H9 (cell line): ENCODE results near the gene STH. TPM values are rescaled to one million over a fixed set of nuclear protein-coding genes. Genes with fewer than 3 reads are reported as not detected.

Source experiments
- DNase-seq: peaks from one replicate; pipeline ENCODE4 v3.0.0-alpha.2; 2017
- H2AFZ ChIP-seq: one replicate; pipeline ENCODE4 v1.6.1; 2013; ENCODE audit warnings: mild to moderate bottlenecking, low read length, control low read depth, moderate library complexity
- H2AK5ac ChIP-seq: 2 replicates; pipeline ENCODE4 v1.6.1; 2013; ENCODE audit warnings: low read length, control low read depth, mixed read lengths; ENCODE audit not compliant: insufficient read length
- H2BK120ac ChIP-seq: one replicate; pipeline ENCODE4 v1.6.1; 2013; ENCODE audit warnings: low read depth, mild to moderate bottlenecking, low read length, control low read depth, inconsistent platforms; ENCODE audit not compliant: poor library complexity, severe bottlenecking
- H2BK12ac ChIP-seq: 2 replicates; pipeline ENCODE4 v1.6.1; 2013; ENCODE audit warnings: low read length, control low read depth, mixed read lengths, low read depth; ENCODE audit not compliant: insufficient read length
- H2BK15ac ChIP-seq: 2 replicates; pipeline ENCODE4 v1.6.1; 2013; ENCODE audit warnings: low read depth, low read length, control low read depth
- H2BK20ac ChIP-seq: one replicate; pipeline ENCODE4 v1.6.1; 2013; ENCODE audit warnings: low read depth, mild to moderate bottlenecking, low read length, control low read depth, inconsistent platforms; ENCODE audit not compliant: poor library complexity, severe bottlenecking
- H2BK5ac ChIP-seq: 2 replicates; pipeline ENCODE4 v1.6.1; 2013; ENCODE audit warnings: low read length, control low read depth, mixed read lengths; ENCODE audit not compliant: insufficient read length
- H3K14ac ChIP-seq: 2 replicates; pipeline ENCODE4 v1.6.1; 2013; ENCODE audit warnings: low read length, control low read depth; ENCODE audit not compliant: insufficient read depth
- H3K18ac ChIP-seq: 2 replicates; pipeline ENCODE4 v1.6.1; 2013; ENCODE audit warnings: low read depth, mild to moderate bottlenecking, mixed read lengths, low read length, control low read depth; ENCODE audit not compliant: insufficient read length
- H3K23ac ChIP-seq: 2 replicates; pipeline ENCODE4 v1.6.1; 2013; ENCODE audit warnings: low read length, control low read depth, mixed read lengths, low read depth; ENCODE audit not compliant: insufficient read length
- H3K23me2 ChIP-seq: 2 replicates; pipeline ENCODE4 v1.6.1; 2013; ENCODE audit warnings: low read depth, mild to moderate bottlenecking, mixed read lengths, low read length, control low read depth; ENCODE audit not compliant: insufficient read length, poor library complexity, severe bottlenecking
- H3K27ac ChIP-seq: 2 replicates; pipeline ENCODE4 v1.5.1; 2013; ENCODE audit warnings: low read length, control low read depth, mixed read lengths, low read depth; ENCODE audit not compliant: insufficient read length
- H3K27me3 ChIP-seq: 2 replicates; pipeline ENCODE4 v1.6.1; 2013; ENCODE audit warnings: low read length, control low read depth, inconsistent platforms; ENCODE audit not compliant: insufficient read depth
- H3K4ac ChIP-seq: 2 replicates; pipeline ENCODE4 v1.6.1; 2013; ENCODE audit warnings: low read depth, mild to moderate bottlenecking, control low read depth, inconsistent platforms, low read length, moderate library complexity
- H3K4me1 ChIP-seq: 2 replicates; pipeline ENCODE4 v1.6.1; 2013; ENCODE audit warnings: low read length, control low read depth, inconsistent platforms; ENCODE audit not compliant: insufficient read depth
- H3K4me2 ChIP-seq: 2 replicates; pipeline ENCODE4 v1.6.1; 2013; ENCODE audit warnings: low read length, control low read depth, mixed read lengths; ENCODE audit not compliant: insufficient read length, insufficient read depth
- H3K56ac ChIP-seq: 2 replicates; pipeline ENCODE4 v1.6.1; 2013; ENCODE audit warnings: low read depth, mild to moderate bottlenecking, mixed read lengths, low read length, control low read depth; ENCODE audit not compliant: insufficient read length
- H3K79me1 ChIP-seq: 2 replicates; pipeline ENCODE4 v1.6.1; 2013; ENCODE audit warnings: low read depth, mild to moderate bottlenecking, moderate library complexity, low read length, control low read depth, inconsistent platforms; ENCODE audit not compliant: insufficient read depth, poor library complexity, severe bottlenecking
- H3K79me2 ChIP-seq: 2 replicates; pipeline ENCODE4 v1.6.1; 2013; ENCODE audit warnings: low read length, control low read depth, inconsistent platforms; ENCODE audit not compliant: insufficient read depth
- H3K9ac ChIP-seq: 2 replicates; pipeline ENCODE4 v1.6.1; 2013; ENCODE audit warnings: low read length, control low read depth, mixed read lengths; ENCODE audit not compliant: insufficient read length; ENCODE audit errors: extremely low read depth
- H3K9me3 ChIP-seq: one replicate; pipeline ENCODE4 v1.6.1; 2013; ENCODE audit warnings: low read depth, low read length, inconsistent platforms; ENCODE audit not compliant: control insufficient read depth
- H3T11ph ChIP-seq: one replicate; pipeline ENCODE4 v1.6.1; 2013; ENCODE audit warnings: mild to moderate bottlenecking, low read length, control low read depth, inconsistent platforms
- H4K20me1 ChIP-seq: one replicate; pipeline ENCODE4 v1.6.1; 2013; ENCODE audit not compliant: control insufficient read depth, insufficient read length, insufficient read depth
- H4K5ac ChIP-seq: 2 replicates; pipeline ENCODE4 v1.6.1; 2013; ENCODE audit warnings: low read depth, mild to moderate bottlenecking, mixed read lengths, low read length, control low read depth; ENCODE audit not compliant: insufficient read length
- H4K8ac ChIP-seq: replicated peaks from 2 replicates; pipeline ENCODE4 v1.6.1; 2013; ENCODE audit warnings: low read length, control low read depth, mixed read lengths, low read depth; ENCODE audit not compliant: insufficient read length
- H4K91ac ChIP-seq: 2 replicates; pipeline ENCODE4 v1.6.1; 2013; ENCODE audit warnings: low read depth, mild to moderate bottlenecking, moderate library complexity, mixed read lengths, low read length, control low read depth; ENCODE audit not compliant: insufficient read length
- H3K27ac Mint-ChIP-seq, 3 experiments: 2 replicates in 2 of 3; 3 replicates in 1 of 3; pipeline ENCODE4 v1.8.0; 2020 to 2021; ENCODE audit warnings: mixed read lengths in 3 of 3, mild to moderate bottlenecking in 1 of 3, moderate library complexity in 1 of 3
- H3K27me3 Mint-ChIP-seq: 2 replicates; pipeline ENCODE4 v1.8.0; 2021; ENCODE audit warnings: low read depth, mild to moderate bottlenecking, moderate library complexity, mixed read lengths
- H3K36me3 Mint-ChIP-seq, 3 experiments: 2 replicates in 2 of 3; 3 replicates in 1 of 3; pipeline ENCODE4 v1.8.0; 2020 to 2021; ENCODE audit warnings: low read depth in 3 of 3, mixed read lengths in 3 of 3; ENCODE audit not compliant: insufficient read depth in 1 of 3
- H3K4me1 Mint-ChIP-seq, 2 experiments: 2 replicates each; pipeline ENCODE4 v1.8.0; 2020; ENCODE audit warnings: mixed read lengths in 2 of 2
- H3K4me3 Mint-ChIP-seq, 2 experiments: 2 replicates in 1 of 2; 3 replicates in 1 of 2; pipeline ENCODE4 v1.8.0; 2020 to 2021; ENCODE audit warnings: mild to moderate bottlenecking in 2 of 2, mixed read lengths in 2 of 2, moderate library complexity in 1 of 2
- H3K9me3 Mint-ChIP-seq, 2 experiments: 2 replicates in 1 of 2; 3 replicates in 1 of 2; pipeline ENCODE4 v1.8.0; 2020; ENCODE audit warnings: mild to moderate bottlenecking in 2 of 2, mixed read lengths in 2 of 2, moderate library complexity in 1 of 2
- CTCF ChIP-seq: fragments of 200-600 bp; sonication (generic); conservative IDR thresholded peaks from 3 replicates; pipeline ENCODE4 v1.8.0; 2021; ENCODE audit warnings: antibody characterized with exemption, mild to moderate bottlenecking
- WGBS: extraction: QIAGEN DNeasy Blood & Tissue Kit; methylation state at CpG from one replicate; pipeline ENCODE4 v1.1.7; 2013; ENCODE audit warnings: missing lambda C conversion rate, low lambda C conversion rate, mixed read lengths; ENCODE audit not compliant: insufficient read length; ENCODE audit errors: extremely low coverage; 5-methylcytosine and 5-hydroxymethylcytosine counted together
- total RNA-seq: library from RNA; stranded (reverse); gene quantifications from 2 replicates; pipeline ENCODE4 v1.2.1, GENCODE V29; 2021

The STH gene
- total RNA-seq, 1 experiment from 2014 or later, result not detected

- no peak overlapping the region for H3K14ac ChIP-seq
- no peaks in the 10 kb centered on the region for H3K27me3 ChIP-seq
Measured at GRCh38 chr17:46001390-46002310, 2.6 kb downstream of the STH start.

More at GRCh38 chr17:46001390-46002310, 2.6 kb downstream of the STH start:
- Histone ChIP-seq H3K79me1 (no peaks in the 10 kb centered on the region), H3K4me2 (no peak overlapping the region), H3K56ac (no peak overlapping the region), H3K23me2 (no peaks in the 10 kb centered on the region), H3K23ac (no peak overlapping the region), H3T11ph (no peak overlapping the region), H3K27ac (no peak overlapping the region), H2BK20ac (no peak overlapping the region), H3K79me2 (no peaks in the 10 kb centered on the region), H3K9ac (no peak overlapping the region), H3K4me1 (no peaks in the 10 kb centered on the region), H2AFZ (no peak overlapping the region), H2BK5ac (no peak overlapping the region), H3K4ac (no peak overlapping the region), H4K20me1 (no peaks in the 10 kb centered on the region), H2BK120ac (no peak overlapping the region), H4K8ac (no peak overlapping the region), H4K91ac (no peak overlapping the region), H2BK15ac (no peak overlapping the region), H3K9me3 (no peaks in the 10 kb centered on the region), H4K5ac (no peak overlapping the region), H2AK5ac (no peak overlapping the region), H3K18ac (no peak overlapping the region), H2BK12ac (no peak overlapping the region)
- Mint-ChIP-seq H3K27me3 (no peaks in the 10 kb centered on the region; the same call in 1 of the 2 replicates), H3K27ac (no peak overlapping the region), H3K4me1 (peaks cover 0 to 5% of the 10 kb centered on the region in 2 experiments; a peak in 1 of 4 replicates), H3K9me3 (peaks cover 0 to 7% of the 10 kb centered on the region in 2 experiments; a peak in 2 of 5 replicates), H3K4me3 (no peak overlapping the region; a peak in 1 of 5 replicates), H3K36me3 (no peaks in the 10 kb centered on the region; a peak in 1 of 7 replicates)
- TF ChIP-seq CTCF, result no peak
- DNase-seq, result no peak
- WGBS, result no CpG with 5 or more reads among the region's 13 CpGs
